ENCODE data around the gene GOLGA1.

DNA sequence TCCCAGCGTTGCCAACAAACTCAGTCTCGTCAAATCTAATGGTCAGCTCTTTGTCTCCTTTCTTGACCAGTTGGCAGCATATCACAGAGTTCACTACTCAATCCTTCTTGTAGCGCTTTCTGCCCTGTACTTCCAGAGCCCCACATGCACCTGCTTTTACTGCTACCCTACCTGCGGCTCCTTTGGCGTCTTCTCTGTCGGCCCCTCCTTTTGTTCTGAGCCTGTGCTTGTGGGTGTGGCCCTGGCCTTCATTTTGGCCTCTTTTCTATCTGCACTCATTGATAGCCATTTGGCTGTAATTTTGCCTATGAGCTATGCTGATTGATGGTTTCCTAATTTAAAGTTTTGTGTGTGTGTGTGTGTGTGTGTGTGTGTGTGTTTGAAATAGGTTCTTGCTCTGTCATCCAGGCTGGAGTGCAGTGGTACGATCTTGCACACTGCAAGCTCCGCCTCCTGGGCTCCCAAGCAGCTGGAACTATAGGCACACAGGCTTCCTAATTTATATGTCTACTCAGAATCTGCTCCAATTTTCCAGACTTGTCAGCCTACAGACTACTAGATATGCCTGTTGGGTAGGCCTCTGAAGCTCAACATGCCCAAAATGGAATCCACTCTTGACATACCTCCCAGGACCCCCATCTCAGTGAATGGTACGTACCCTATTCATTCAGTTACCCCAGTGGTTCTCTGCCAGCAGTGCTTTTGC is 46.7 kb downstream of the GOLGA1 start:
- TF ChIP-seq, protein P1, sequence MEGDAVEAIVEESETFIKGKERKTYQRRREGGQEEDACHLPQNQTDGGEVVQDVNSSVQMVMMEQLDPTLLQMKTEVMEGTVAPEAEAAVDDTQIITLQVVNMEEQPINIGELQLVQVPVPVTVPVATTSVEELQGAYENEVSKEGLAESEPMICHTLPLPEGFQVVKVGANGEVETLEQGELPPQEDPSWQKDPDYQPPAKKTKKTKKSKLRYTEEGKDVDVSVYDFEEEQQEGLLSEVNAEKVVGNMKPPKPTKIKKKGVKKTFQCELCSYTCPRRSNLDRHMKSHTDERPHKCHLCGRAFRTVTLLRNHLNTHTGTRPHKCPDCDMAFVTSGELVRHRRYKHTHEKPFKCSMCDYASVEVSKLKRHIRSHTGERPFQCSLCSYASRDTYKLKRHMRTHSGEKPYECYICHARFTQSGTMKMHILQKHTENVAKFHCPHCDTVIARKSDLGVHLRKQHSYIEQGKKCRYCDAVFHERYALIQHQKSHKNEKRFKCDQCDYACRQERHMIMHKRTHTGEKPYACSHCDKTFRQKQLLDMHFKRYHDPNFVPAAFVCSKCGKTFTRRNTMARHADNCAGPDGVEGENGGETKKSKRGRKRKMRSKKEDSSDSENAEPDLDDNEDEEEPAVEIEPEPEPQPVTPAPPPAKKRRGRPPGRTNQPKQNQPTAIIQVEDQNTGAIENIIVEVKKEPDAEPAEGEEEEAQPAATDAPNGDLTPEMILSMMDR (IDR thresholded peaks at IDR 0.05; ENCODE audit: poor library complexity, severe bottlenecking) = no peak
- TF ChIP-seq EP300 (conservative IDR thresholded peaks at IDR 0.05; ENCODE audit: poor library complexity, severe bottlenecking) = no peak
- TF ChIP-seq POLR2AphosphoS5 (IDR thresholded peaks at IDR 0.05) = no peak
- TF ChIP-seq TAF1 (IDR thresholded peaks at IDR 0.05; ENCODE audit: low read depth) = no peak
- TF ChIP-seq RAD21 (conservative IDR thresholded peaks at IDR 0.05) = peak; percentile 55
- TF ChIP-seq EZH2 (IDR thresholded peaks at IDR 0.05; ENCODE audit: borderline replicate concordance, insufficient read depth, low read length, poor library complexity, severe bottlenecking) = no peak
